ENCODE data around the gene DEPDC1.
"Not testable (repeated sequence)": the region's sequence is repeated elsewhere in the genome, so short reads cannot be mapped to it uniquely, and the experiment has no call there.

DEPDC1 gene

DNA sequence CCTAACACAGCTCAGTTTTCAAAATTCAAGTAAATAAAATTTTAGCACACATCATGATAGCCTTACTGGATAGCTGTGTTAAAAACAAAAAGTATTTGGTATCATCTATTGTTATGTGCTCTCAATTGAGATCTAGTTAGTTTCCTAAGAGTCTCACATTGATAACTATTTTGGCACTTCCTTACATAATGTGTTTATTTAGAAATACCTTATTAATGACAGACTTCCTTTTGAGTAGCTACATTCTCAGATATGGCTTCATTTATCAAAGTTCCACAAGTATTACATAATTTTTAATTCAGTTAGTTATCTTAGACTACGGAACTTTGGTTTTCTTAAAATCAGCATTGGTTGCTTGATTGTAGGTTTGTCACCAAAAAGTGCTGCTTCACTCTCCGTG, 20.3 kb downstream of the DEPDC1 start:
- DNase-seq (ENCODE audit: low spot score) = not testable (repeated sequence)

DNA sequence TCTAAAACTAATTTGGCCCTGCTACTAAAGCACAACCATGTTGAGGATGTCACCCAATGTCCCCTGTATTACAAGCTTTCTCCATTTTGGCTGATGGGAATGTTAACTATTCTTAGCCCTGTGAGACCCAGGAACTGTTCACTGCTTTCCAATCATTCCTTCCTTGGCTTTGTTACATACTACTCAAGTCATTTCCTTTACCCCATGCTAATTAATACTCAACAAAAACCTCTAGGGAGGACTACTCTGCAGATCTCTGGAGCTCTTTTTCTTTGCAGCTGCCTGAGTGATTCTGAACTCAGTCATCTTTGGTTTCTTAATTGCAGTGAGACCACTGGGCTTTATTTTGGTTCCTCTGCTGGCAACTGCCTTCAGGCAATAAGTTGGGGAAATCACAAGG, 23.8 kb downstream of the DEPDC1 start:
- no peak for DNase-seq (ENCODE audit: low spot score)

DNA sequence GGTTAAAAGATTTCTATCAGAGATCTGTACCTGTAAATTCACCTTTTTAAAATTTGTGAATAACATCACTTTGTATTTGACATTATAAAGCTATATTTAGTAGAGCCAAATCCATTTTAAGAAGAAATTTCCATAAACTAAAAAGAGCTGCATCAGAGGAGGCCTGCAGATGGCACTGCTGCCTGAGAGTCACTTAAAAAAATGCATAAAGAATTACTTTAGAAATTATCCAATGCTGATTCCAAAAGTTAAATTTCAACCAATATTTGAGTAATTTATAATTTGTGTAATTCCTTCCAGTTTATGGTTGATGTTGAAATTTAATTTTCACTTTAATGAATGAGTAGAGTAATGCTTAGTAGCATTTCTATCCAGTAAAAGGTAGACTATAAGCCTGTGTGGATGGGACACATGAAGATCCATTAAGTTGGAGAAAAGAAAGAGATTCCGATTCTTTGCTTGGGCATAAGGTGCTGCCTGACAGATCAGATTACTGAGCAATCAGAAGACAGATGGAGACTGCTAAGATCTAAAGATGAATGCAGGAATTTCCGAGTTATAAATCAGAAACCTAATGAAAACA, 26.4 kb downstream of the DEPDC1 start:
- DNase-seq (ENCODE audit: low spot score) = no peak

DNA sequence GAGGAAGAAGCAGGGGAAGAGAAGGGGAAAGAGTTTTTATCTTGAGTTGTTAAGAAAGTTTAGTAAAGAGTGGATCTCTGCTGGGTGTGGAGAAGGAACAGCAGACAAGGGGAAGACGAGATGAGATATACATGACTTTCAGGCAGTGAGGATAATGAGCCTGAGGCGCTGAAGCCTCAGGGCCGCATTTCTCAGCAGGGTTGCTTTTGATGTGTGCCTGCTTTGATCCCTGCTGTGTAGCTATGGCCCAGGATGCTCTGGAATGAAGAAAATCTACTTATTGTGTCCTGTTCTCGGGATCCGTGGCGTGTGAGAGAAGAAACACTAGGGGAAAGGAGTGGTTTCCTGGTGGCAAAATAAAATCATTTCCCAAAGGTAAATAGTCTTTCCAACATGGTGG, 32.0 kb downstream of the DEPDC1 start:
- no peak for DNase-seq (ENCODE audit: low spot score)

GRCh38 chr1:68460935-68461334, 35.9 kb downstream of the DEPDC1 start:
- DNase-seq (ENCODE audit: low spot score) = no peak

DNA sequence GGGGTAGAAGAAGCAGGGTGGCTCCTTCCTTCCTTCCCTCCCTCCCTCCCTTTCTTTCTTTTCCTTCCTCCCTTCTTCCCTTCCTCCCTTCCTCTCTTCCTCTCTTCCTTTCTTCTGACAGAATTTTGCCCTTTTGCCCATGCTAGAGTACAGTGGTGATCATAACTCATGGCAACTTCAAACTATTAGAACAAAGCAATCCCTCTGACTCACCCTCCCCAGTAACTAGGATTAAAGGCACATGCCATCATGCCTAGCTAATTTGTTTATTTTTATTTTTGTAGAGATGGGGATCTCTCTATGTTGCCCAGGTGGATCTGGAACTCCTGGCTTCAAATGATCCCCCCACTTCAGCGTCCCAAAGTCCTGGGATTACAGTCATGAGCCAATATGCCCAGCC, 37.1 kb downstream of the DEPDC1 start:
- DNase-seq (ENCODE audit: low spot score) = no peak

DNA sequence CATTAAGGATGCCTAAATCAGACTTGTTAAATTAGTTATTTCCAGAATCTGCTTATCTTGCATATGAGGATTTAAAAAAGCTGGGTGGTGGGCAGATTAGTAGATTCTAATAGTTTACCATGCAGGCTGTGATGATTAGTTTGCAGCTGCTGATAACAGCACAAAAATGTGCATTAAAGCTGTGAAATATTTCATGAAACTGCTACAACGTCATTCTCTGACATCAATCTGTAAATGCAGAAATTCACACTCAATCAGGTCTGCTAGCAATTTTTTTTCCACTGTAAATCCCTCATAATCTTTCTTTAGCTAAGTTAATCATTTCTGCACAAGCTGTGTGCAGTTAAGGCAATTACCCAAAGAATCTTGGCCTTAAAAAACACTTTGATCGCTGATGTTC, 37.8 kb downstream of the DEPDC1 start:
- no peak for DNase-seq (ENCODE audit: low spot score)

DNA sequence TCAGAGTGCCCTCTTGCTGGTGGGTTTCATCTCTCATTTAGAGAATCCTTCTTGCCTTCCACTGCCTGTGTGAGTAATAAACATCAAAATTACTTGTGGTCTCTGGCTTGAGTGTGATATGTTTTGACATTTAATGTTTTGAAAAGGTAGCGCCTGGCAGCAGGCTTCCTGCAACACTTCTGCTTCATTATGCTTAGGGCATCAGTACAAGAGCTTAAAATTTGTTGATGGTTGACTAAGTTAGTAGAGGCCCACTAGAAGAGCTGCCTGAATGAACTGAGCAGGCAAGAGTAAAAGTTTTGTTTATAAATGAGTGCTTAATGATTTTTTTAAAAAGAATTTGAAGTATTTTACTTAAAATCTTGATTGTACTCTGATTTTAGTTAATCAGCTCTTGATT, 40.7 kb downstream of the DEPDC1 start:
- no peak for DNase-seq (ENCODE audit: low spot score)

DNA sequence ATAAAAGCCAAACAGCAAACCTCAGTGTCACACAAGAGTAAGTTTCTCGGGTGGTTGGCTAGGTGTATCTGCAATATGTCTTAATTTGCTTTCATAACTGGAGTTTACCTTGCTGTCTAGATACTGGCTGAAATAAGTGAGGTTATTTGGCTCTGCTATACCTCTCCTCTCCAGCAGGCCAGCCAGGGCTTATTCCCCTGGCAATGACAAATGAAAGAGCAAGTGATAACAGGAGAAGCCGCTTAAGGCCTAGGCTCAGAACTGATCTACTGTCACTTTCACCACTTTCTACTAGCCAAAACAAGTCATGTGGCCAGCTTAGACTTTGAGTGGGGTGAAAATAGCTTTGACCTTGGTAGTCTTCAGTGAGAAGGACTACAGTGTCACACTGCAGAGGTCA, 42.3 kb downstream of the DEPDC1 start:
- DNase-seq (ENCODE audit: low spot score) = no peak

DNA sequence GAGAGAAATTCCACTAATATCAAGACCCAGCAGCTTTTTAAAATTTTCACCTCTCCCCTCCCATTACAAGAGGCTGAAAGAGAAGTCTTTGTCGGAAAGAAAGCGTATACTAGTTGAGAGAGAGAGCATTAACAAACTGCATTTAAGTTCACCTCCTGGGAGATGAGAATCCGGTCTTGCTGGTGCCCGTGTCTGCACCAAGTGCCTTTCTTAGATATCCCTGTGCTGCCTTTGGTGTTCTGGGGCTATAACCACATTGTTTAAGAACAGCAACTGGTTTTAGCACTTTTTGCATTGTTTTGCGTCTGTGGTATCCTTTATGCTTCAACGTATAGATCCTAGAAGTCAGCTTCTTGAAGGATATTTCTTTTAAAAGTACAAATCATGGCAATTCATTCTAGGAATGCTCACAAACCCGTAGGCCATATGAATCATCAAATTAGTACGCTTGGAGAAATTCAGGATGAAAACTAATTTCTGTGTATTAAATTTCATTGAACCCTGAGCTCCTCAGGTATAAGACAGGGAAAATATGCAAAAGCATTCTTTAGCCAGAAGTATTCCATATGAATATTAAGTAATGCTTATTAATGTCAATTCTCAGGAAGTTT, 43.7 kb downstream of the DEPDC1 start:
- no peak for DNase-seq (ENCODE audit: low spot score)

- no peak for DNase-seq (ENCODE audit: low spot score)
Observed at GRCh38 chr1:68449901-68450300, 47.0 kb downstream of the DEPDC1 start, which contains the start of gene RPE65. RPE65 (minus strand) TSS chr1:68449954; CDS start chr1:68449905, 49 bp downstream.

GRCh38 chr1:68448365-68448764, 48.5 kb downstream of the DEPDC1 start:
- DNase-seq (ENCODE audit: low spot score) = no peak

DNA sequence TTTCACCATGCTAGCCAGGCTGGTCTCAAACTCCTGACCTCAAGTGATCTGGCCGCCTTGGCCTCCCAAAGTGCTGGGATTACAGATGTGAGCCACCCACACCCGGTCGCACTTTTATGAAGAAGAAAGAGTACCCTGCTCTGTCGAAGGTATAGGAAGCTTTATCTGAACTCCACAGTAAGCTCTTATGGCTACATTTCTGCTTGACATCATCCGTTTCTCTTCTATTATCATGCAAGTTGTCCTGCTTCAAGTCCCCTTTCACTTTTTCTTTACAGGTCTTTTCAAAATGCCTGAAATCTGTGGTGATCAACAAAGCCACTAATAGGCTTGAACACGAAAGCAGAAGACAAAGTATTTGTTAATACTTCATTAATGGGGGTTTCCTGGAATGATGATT, 51.2 kb downstream of the DEPDC1 start:
- DNase-seq (ENCODE audit: low spot score) = no peak

DNA sequence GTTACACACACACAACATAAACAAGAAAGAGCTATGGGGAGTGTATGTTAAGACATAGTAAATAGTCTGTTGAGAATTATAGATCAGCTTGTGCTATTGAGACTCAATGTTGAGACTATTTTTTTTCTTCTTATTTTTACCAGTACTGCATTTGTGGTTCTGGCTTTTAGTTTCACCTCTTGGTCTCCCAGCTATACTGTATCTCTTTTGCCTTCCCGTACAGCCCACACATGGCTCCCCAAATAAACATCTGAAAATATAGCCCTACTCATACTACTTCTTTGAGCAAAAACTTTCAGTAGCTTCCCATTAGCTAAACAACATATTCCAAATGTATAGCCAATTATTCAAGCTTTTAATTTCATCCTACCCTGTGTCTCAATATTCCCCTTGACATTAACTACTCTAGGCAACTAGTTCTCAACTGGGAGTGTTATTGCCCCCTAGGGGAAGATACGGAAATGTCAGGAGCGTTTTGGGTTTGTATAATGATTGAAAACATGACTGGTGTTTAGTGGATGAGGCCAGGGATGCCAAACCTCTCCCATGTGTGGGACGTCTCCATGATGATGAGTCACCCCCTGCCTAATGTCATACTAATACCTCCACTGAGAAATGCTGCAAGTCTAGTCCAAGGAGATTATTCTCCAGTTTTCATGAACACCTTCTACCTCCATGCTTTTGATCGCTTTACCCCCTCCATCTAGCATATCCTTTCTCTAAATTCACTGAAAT, 53.9 kb downstream of the DEPDC1 start:
- DNase-seq (ENCODE audit: low spot score) = peak; percentile 11

DNA sequence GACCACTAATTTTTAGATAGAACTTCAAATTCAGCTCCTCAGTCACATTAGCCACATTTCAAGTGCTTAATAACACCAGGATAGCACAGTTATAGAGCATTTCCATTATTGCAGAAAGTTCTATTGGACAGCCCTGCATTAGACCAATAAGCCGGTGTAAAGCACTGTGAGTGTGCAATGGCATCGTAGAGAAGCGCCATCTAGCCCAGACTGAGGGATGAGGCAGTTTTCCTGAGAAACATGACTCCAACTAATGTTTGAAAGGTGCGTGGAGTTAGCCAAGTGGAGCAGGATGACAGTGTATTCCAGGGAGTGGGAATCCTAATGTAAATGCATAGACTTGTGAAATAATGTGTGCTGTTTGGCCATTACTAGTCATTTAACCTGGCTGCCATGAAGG, 54.9 kb downstream of the DEPDC1 start:
- DNase-seq (ENCODE audit: low spot score) = no peak

- DNase-seq (ENCODE audit: low spot score) = no peak
Observed at GRCh38 chr1:68438310-68438709, 58.6 kb downstream of the DEPDC1 start.

DNA sequence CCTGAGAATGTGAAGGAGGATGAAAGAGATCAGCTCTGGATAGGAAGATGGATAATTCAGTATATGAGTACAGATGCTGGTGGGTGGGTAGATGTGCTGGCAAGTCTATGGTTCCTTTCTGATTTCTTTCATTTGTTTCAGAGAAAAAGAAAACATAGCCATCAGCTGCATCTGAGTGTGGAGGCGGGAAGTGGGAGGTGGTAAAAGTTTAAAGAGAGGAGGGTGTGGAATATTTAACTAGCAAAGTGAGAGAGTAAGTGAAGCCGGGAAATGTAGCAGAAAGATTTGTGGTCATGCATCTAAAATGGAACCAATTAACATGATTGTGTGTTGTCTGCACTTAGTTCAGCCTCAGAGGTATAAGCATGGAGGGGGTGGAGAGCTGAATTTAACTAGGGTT, 63.5 kb downstream of the DEPDC1 start:
- DNase-seq (ENCODE audit: low spot score) = no peak

- no peak for DNase-seq (ENCODE audit: low spot score)
Observed at GRCh38 chr1:68431076-68431475, 65.8 kb downstream of the DEPDC1 start.

- DNase-seq (ENCODE audit: low spot score) = no peak
Observed at GRCh38 chr1:68429233-68429808, 67.6 kb downstream of the DEPDC1 start.

- DNase-seq (ENCODE audit: low spot score) = no peak
Observed at GRCh38 chr1:68426594-68426993, 70.3 kb downstream of the DEPDC1 start.

All from CD4-positive, alpha-beta T cell treated with Interleukin-2 at 100 ng/mL for 4 hours (primary cell).